GM18498 (cell line): ENCODE measurements around the gene HAPLN1.

Experiments used
- ATAC-seq: cut with Tn5 transposase; IDR thresholded peaks from one replicate; pipeline ENCODE4 v1.9.1; 2021; ENCODE audit warnings: mild to moderate bottlenecking, moderate library complexity; ENCODE audit not compliant: unreplicated experiment

The HAPLN1 gene

DNA sequence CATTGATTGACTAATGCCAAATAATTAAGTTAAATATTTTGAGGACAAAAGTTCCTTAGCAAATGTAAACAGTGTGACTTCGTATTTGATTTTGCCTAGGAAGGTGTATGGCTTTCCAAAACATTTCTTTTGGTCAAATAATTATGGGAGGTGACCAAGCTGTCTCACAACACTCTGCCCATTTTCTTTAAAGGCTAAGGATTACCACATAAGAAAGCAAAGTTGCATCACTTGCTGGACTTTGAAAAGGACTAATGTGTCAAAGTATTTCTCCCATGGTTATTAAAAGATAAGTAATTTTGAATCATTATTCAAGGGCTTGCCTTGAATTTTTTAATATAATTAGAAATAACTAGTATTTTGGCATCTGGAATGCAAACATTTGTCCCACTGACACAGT lies 74.7 kb downstream of the HAPLN1 start:
- no peak for ATAC-seq

DNA sequence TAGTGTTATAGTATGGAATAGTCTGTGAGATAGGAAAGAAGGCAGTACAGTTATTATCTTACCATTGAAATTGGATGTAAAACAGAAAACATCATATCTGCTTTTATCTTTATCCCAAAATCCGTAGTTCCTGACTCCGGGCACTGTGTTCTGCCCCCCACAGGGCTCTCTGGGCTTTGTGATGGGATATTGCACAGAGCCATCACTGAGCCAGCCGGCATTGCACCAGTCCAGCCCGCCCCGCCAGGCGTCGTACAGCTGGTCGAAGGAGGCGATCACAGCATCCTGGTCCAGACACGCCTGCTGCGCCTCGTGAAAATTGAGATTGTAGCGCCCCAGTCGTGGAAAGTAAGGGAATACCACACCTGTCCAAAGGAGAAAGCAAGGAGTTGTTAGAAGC lies 76.4 kb downstream of the HAPLN1 start:
- ATAC-seq: no peak

DNA sequence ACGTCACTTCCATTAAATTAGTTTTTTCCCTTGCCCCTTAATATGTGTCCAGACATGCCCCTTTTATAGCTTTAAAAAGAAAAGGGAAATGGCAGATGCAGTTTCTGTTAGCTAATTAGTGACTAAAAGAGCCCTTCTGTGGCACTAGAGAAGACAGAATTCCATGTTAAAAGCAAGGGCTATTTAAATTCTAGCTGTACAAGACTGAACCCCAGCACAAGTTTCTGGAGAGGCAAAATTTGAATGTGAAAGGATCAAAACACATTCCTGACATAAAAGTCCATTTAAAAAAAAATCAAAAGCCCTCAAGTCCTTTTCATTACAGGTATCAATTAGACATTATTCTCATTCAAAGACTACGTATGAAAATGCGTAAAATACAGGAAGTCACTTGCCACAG lies 78.7 kb downstream of the HAPLN1 start:
- ATAC-seq: no peak

DNA sequence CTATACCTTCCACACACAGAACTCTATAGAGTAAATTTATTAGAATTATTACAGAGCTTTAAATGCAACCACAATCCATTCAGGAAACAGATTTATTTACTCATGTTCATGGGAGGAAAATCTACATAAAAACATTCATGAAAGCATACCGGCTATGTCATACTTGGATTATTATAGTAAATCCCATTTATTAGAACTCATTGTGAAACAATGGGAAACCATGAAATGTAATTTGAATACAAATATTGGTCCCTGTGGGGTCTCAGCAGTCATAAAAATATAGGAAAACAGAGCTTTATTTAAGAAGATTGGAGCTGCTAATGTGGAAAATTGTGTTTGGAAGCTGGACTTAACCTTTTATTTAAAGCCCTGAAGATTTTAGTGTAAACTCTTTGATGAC lies 80.7 kb downstream of the HAPLN1 start:
- ATAC-seq: no peak

DNA sequence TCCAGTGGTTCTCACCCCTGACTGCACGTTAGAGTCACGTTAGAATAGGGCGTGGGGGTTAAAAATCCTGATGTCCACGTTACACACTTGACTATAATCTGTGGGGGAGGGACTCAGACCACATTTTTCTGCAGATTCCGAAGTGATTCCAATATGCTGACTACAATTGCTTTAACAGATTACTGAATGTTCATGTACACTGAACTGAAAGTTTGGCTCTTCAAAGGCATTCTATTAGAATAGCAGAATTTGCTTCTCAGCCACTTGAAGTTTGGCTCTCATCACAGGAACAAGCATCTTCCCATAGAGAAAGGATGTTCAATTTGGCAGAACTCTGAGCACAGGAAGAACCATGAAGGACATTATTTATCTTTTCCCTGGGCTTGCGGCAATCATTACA lies 84.5 kb downstream of the HAPLN1 start:
- ATAC-seq: no peak

DNA sequence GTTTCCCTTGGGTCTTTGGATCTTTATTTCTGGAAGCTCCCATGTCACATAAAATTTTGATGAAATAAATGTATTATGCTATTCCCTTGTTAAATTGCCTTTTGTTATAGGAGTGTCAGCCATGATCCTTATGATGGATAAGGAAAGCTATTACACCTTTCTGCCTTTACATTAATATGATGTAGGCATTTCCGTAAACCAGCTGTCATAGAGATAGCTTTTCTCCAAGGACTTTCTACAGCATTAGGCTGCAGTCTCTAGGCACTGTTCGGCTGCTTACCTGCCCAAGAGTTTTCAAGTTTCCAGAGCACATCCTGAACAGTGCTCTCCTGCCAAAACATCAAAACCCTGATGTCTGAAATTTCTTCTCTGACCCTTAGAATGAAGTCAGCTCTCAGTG lies 87.4 kb downstream of the HAPLN1 start:
- ATAC-seq: no peak

DNA sequence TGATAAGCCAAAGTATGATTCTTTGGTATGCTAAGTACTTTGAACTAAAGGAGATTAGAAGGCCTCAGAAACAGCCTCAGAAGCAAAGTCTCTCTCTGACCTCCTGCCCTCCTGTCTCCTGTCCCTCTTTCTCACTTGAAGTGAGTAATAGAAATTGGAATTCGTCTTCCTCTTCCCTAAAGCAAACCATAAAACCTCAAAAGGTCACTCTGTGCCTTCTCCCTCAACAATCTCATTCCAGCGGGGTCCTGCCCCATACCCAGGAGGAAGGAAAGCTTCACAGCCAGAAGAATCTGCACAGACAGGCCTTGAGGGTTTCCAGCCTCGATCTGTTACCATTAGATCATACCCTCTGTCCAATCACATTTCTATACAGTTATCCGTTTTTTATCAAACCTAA lies 87.8 kb downstream of the HAPLN1 start:
- ATAC-seq: no peak

DNA sequence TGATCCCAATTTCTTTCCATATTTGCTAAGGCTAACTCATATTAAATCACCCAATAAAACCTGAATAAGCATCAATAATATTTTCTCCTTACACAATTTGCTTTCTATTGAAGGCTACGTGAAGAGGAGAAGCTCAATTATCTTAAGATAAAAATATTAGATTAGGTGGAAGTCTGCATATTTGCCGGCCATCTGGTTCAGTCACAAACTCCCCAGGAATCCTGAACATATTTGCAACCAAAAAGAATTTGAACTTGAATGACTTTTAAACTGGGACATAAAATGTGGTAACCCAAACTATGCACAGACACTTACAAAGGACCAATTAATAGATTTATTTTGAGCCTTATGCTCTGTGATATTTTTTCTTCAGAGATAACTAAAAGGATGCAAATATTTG lies 92.3 kb downstream of the HAPLN1 start:
- ATAC-seq: no peak

DNA sequence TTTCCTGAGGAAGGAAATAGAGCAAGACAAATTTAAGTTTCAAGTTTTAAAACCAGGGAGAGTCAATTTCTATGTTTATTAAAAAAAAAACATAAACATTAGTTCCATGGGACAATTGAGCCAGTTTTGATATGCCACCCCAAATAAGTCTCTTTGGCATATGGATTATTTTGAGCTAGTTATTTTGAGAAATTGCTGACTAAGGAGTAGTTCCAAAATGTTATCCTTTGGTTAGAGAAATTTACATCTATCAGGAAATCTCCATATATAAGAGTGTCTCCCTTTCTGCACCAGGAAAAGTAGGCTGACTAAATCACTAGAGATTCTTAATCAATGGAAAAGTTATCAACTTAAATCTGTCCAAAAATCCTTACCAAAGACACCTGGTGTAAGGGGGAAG lies 105.8 kb downstream of the HAPLN1 start:
- ATAC-seq: no peak

DNA sequence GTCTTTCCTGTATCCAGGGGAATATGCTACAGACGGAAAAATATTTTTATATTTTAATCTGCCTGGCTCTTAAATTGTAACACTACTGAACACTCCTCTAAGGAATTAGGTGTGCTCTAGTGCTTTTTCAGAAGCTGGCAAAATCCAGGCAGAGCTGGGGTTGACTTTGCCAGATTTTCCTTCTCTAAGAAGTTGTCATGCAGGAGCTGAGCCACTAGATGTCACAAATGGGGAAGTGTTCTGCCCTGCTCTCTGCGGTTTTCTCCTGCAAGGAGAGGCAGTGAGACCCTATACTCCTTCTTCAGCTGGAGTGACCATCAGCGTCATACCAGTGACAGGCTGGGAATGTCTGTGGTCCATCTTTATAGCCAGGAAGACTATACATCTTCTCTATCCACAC lies 112.5 kb downstream of the HAPLN1 start:
- peak; percentile 56 for ATAC-seq

DNA sequence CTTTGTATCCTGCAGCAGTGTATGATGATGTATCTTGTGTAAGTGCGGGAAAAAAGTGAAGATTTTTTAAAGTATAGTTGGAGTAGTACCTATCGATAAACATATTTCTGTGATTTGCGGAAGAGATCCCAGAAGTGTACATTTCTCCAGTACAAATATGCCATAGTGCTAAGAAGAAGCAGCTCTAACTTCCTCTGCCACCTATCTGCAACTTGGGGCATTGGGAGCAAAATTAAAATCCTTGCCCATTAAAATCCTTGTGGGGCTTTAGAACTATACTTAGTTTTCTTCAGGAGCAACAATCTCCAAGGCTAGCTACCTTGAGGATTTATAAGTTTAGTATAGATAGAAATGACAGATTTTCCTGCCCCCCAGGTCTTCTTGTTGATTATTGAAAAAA lies 125.4 kb downstream of the HAPLN1 start:
- no peak for ATAC-seq

DNA sequence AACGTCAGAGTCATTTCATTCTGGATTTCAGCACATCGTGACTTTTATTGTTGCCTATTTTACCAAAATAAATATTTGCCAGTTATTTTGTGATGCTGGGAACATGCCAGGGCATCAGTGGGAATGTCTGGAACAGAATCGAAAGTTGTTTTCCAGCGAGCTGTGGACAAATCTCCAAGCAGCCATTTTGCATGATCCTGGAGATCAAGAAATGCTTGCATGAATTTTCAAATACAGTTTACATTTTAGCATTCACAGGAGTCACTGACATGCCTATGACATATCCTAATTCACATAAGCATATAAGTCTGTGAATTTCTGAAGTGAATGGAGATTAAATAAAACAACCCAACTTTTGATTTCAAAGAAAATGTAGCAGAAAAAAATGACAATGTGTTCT lies 129.7 kb downstream of the HAPLN1 start:
- no peak for ATAC-seq

DNA sequence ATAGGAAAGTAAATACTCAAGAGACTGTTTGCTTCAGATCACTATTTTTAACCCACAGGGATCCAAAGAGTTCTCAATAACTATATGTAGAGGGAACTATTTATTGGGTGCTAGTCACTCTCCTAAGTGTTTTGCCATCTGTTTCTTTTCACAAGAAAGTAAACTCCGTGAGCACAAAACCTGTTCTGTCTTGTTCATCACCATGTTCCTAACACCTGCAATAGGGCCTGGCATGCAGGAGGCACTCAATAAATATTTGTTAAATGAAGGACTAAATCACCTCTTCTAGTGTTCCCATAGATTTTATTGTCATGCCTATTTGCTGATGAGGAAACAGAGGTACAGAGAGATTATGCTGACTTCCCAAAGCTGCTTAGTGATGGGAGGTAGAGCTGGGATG lies 130.9 kb downstream of the HAPLN1 start:
- no peak for ATAC-seq
